OCI-LY3 (cell line): ENCODE results near the gene ACOT7.
A peak's percentile ranks its signal among the peaks of the same experiment; 100 is the strongest.
"Not testable (repeated sequence)": the region's sequence is repeated elsewhere in the genome, so short reads cannot be mapped to it uniquely, and the experiment has no call there.

Experiments used
- H2AFZ ChIP-seq: fragments of 200-600, 300-600 bp; shearing (Covaris generic); 2 replicates; pipeline ENCODE4 v1.6.0; 2014; ENCODE audit warnings: antibody characterized with exemption, low read depth, low read length
- H3K27ac ChIP-seq: fragments of 200-600, 300-600 bp; sonication (generic); 2 replicates; pipeline ENCODE4 v1.5.1; 2014; ENCODE audit warnings: mild to moderate bottlenecking, low read length, moderate library complexity, mixed read lengths
- H3K27me3 ChIP-seq: fragments of 200-600, 300-600 bp; sonication (generic); 2 replicates; pipeline ENCODE4 v1.6.1; 2014; ENCODE audit warnings: low read depth, low read length, mixed read lengths
- H3K36me3 ChIP-seq: fragments of 200-600, 300-600 bp; sonication (generic); replicated peaks from 2 replicates; pipeline ENCODE3; 2014; ENCODE audit warnings: low read depth, low read length, mixed read lengths
- H3K4me1 ChIP-seq: fragments of 300-600, 200-600 bp; sonication (generic); 2 replicates; pipeline ENCODE4 v1.6.1; 2014; ENCODE audit warnings: low read length, mixed read lengths
- H3K4me2 ChIP-seq: fragments of 200-600, 300-600 bp; sonication (generic); 2 replicates; pipeline ENCODE4 v1.6.1; 2014; ENCODE audit warnings: low read length, mixed read lengths
- H3K4me3 ChIP-seq: fragments of 300-600, 200-600 bp; sonication (generic); 2 replicates; pipeline ENCODE4 v1.5.1; 2014; ENCODE audit warnings: antibody characterized with exemption, mild to moderate bottlenecking, low read length, moderate library complexity
- H3K79me2 ChIP-seq: fragments of 300-600, 200-600 bp; shearing (Covaris generic); 2 replicates; pipeline ENCODE4 v1.6.1; 2014; ENCODE audit warnings: mild to moderate bottlenecking, low read length, mixed read lengths
- H3K9ac ChIP-seq: fragments of 300-600, 200-600 bp; shearing (Covaris generic); 2 replicates; pipeline ENCODE4 v1.6.0; 2014; ENCODE audit warnings: mild to moderate bottlenecking, low read length, moderate library complexity
- H3K9me3 ChIP-seq: fragments of 200-600, 300-600 bp; shearing (Covaris generic); 2 replicates; pipeline ENCODE4 v1.6.1; 2014; ENCODE audit warnings: low read length, mixed read lengths; ENCODE audit not compliant: insufficient read depth
- H4K20me1 ChIP-seq: fragments of 200-600, 300-600 bp; sonication (generic); 2 replicates; pipeline ENCODE4 v1.6.1; 2016; ENCODE audit warnings: low read length, mixed read lengths; ENCODE audit not compliant: insufficient read depth
- CTCF ChIP-seq: fragments of 200-600, 300-600 bp; sonication (generic); IDR thresholded peaks from 2 replicates; pipeline ENCODE4 v1.5.1; 2014; ENCODE audit warnings: antibody characterized with exemption, low read length, low read depth
- EZH2phosphoT487 ChIP-seq: fragments of 200-600 bp; shearing (Covaris generic); IDR thresholded peaks from 2 replicates; pipeline ENCODE4 v1.6.1; 2018; ENCODE audit warnings: antibody characterized with exemption, mixed run types, low read depth

The ACOT7 gene

GRCh38 chr1:6393400-6394187, at the start of gene ACOT7:
Gene ACOT7, minus strand, starts transcription at chr1:6393767. Its CDS starts 368 bp downstream, at chr1:6393399.
- H3K9ac ChIP-seq: peak within 1 kb of the TSS; percentile 78
- peak within 1 kb of the TSS; percentile 64 for H3K27ac ChIP-seq
- no peaks in the 10 kb centered on the region for H3K9me3 ChIP-seq
- H3K4me3 ChIP-seq: peak within 1 kb of the TSS; percentile 95
- H4K20me1 ChIP-seq: no peaks in the 10 kb centered on the region
- peak within 1 kb of the TSS; percentile 71 for H2AFZ ChIP-seq
- H3K4me1 ChIP-seq: peaks cover 11% of the 10 kb centered on the region
- peaks cover 29% of the 10 kb centered on the region for H3K79me2 ChIP-seq
- H3K36me3 ChIP-seq: no peaks in the 10 kb centered on the region
- H3K4me2 ChIP-seq: peak within 1 kb of the TSS; percentile 98
- no peaks in the 10 kb centered on the region for H3K27me3 ChIP-seq
- no peak for TF ChIP-seq EZH2phosphoT487
- no peak for TF ChIP-seq CTCF

- Histone ChIP-seq H3K27me3 (no peaks in the 10 kb centered on the region), H4K20me1 (no peaks in the 10 kb centered on the region), H3K4me2 (no peak overlapping the region), H3K9ac (no peak overlapping the region), H3K36me3 (no peaks in the 10 kb centered on the region), H3K4me1 (no peaks in the 10 kb centered on the region), H3K27ac (no peak overlapping the region), H3K4me3 (no peak overlapping the region), H3K79me2 (no peaks in the 10 kb centered on the region), H2AFZ (no peak overlapping the region), H3K9me3 (no peaks in the 10 kb centered on the region)
- TF ChIP-seq EZH2phosphoT487: no peak
Measured at GRCh38 chr1:6441586-6441985, 48.0 kb upstream of the ACOT7 start.

GRCh38 chr1:6440198-6441126, 46.9 kb upstream of the ACOT7 start:
- H3K27me3 ChIP-seq: no peaks in the 10 kb centered on the region
- no peaks in the 10 kb centered on the region for H3K9me3 ChIP-seq
- H3K4me2 ChIP-seq: no peak overlapping the region
- H3K27ac ChIP-seq: no peak overlapping the region
- no peak for TF ChIP-seq CTCF
- no peak for TF ChIP-seq EZH2phosphoT487
- no peak overlapping the region for H3K9ac ChIP-seq
- H2AFZ ChIP-seq: no peak overlapping the region
- H3K79me2 ChIP-seq: no peaks in the 10 kb centered on the region
- H3K4me1 ChIP-seq: no peaks in the 10 kb centered on the region
- H3K4me3 ChIP-seq: no peak overlapping the region
- no peaks in the 10 kb centered on the region for H4K20me1 ChIP-seq
- no peaks in the 10 kb centered on the region for H3K36me3 ChIP-seq

- Histone ChIP-seq H3K27ac (no peak overlapping the region), H2AFZ (no peak overlapping the region), H3K9ac (no peak overlapping the region), H3K36me3 (no peaks in the 10 kb centered on the region), H3K79me2 (no peaks in the 10 kb centered on the region), H3K4me1 (no peaks in the 10 kb centered on the region), H4K20me1 (no peaks in the 10 kb centered on the region), H3K4me2 (no peak overlapping the region), H3K4me3 (no peak overlapping the region), H3K9me3 (no peaks in the 10 kb centered on the region), H3K27me3 (no peaks in the 10 kb centered on the region)
- TF ChIP-seq CTCF: peak; percentile 64
- TF ChIP-seq EZH2phosphoT487: no peak
Measured at GRCh38 chr1:6438047-6438525, 44.5 kb upstream of the ACOT7 start.

GRCh38 chr1:6437012-6437700, 43.6 kb upstream of the ACOT7 start:
- not testable (repeated sequence) for H4K20me1 ChIP-seq, H3K4me3 ChIP-seq, H3K27ac ChIP-seq, H3K9me3 ChIP-seq, H2AFZ ChIP-seq, H3K9ac ChIP-seq, H3K4me2 ChIP-seq, H3K36me3 ChIP-seq, H3K27me3 ChIP-seq, H3K4me1 ChIP-seq, H3K79me2 ChIP-seq

- H2AFZ ChIP-seq, H3K4me1 ChIP-seq, H3K9me3 ChIP-seq, H3K27ac ChIP-seq, H3K4me2 ChIP-seq, H3K79me2 ChIP-seq, H3K27me3 ChIP-seq, H3K4me3 ChIP-seq, H3K9ac ChIP-seq, H3K36me3 ChIP-seq, H4K20me1 ChIP-seq: not testable (repeated sequence)
Measured at GRCh38 chr1:6436277-6436676, 42.7 kb upstream of the ACOT7 start.
